ENCODE results near the gene PGAP1.

DNA sequence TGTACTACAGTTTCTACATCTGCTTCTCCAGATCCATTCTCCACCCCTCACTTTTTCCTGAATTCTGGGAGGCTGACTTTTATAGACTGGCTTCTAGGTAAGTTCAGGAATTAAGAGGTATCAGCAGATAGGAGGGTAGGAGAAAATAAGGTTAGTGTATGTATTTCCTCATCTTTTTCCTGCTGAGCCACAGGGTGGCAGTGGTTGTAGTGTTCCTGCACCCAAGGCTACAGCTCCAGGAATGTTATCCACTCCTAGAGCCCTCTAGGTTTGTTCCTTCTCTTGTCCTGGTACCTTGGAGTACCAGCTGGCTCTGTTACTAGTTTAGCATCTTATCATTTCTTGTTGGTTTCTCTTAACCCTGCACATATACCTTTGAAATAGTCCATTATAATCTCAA, 76.6 kb downstream of the PGAP1 start:
- no peak for TF ChIP-seq EP300 (IDR thresholded peaks at IDR 0.05)
- TF ChIP-seq, protein P1, sequence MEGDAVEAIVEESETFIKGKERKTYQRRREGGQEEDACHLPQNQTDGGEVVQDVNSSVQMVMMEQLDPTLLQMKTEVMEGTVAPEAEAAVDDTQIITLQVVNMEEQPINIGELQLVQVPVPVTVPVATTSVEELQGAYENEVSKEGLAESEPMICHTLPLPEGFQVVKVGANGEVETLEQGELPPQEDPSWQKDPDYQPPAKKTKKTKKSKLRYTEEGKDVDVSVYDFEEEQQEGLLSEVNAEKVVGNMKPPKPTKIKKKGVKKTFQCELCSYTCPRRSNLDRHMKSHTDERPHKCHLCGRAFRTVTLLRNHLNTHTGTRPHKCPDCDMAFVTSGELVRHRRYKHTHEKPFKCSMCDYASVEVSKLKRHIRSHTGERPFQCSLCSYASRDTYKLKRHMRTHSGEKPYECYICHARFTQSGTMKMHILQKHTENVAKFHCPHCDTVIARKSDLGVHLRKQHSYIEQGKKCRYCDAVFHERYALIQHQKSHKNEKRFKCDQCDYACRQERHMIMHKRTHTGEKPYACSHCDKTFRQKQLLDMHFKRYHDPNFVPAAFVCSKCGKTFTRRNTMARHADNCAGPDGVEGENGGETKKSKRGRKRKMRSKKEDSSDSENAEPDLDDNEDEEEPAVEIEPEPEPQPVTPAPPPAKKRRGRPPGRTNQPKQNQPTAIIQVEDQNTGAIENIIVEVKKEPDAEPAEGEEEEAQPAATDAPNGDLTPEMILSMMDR (IDR thresholded peaks at IDR 0.05) = peak in 2 of 7 experiments; percentile 7 to 10
- no peak for TF ChIP-seq POLR2AphosphoS5 (IDR thresholded peaks at IDR 0.05)
- TF ChIP-seq POLR2A (IDR thresholded peaks at IDR 0.05) = no peak
